Choroid plexus epithelial cell (primary cell): ENCODE results near the gene ZNRF1.

Experiments used
- DNase-seq: peaks from one replicate; pipeline ENCODE4 v3.0.0-alpha.2; 2010; ENCODE audit warnings: low read depth
- H3K4me3 ChIP-seq: 2 replicates; pipeline ENCODE4 v1.5.1; 2011; ENCODE audit warnings: low read depth, mild to moderate bottlenecking, control low read depth, low read length, moderate library complexity
- CTCF ChIP-seq: conservative IDR thresholded peaks from 2 replicates; pipeline ENCODE4 v1.5.1; 2011; ENCODE audit warnings: low read depth, mild to moderate bottlenecking, control low read depth, inconsistent platforms, low read length, moderate library complexity

The ZNRF1 gene

GRCh38 chr16:75019586-75019985 lies 20.8 kb downstream of the ZNRF1 start:
- no peak overlapping the region for H3K4me3 ChIP-seq
- TF ChIP-seq CTCF = no peak
- no peak for DNase-seq

DNA sequence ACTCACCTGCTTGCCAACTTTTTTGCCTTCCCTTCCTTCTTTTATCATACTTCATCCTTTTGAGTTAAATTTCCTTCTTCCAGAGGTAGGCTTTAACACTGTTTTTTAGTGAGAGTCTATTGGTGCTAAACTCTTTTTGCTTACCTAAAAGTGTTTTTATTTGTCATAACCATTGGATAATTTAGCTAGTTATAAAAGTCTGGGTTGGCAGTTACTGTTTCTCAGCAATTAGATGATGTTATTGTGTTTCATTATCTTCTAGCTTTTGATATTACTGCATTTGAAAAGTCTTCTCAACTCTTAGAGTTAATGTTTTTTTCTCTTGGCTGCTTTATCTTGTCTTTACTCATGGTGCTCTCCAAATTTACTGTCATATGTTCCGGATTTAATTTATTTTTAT lies 22.6 kb downstream of the ZNRF1 start:
- H3K4me3 ChIP-seq = no peak overlapping the region
- no peak for DNase-seq
- no peak for TF ChIP-seq CTCF

GRCh38 chr16:75022567-75022966 lies 23.7 kb downstream of the ZNRF1 start:
- no peak for DNase-seq
- no peak overlapping the region for H3K4me3 ChIP-seq

DNA sequence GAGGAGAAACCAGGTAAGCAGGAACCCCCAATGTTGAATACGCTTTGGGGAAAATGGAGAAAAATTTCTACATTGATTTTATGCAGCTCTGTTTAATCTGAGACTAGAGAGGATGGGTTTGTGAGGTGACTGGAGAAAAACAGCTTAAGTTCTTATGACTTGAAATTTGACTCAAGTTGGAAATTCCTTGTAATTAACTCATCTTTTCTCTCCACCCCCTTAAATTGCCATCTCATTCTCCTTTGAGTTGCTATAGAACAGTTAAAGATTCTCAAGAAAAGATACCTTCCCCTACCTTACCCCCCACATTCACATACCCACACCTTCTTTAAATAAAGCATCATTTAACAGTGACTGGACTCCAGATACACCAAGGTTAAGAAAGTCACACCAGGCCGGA lies 24.2 kb downstream of the ZNRF1 start:
- no peak overlapping the region for H3K4me3 ChIP-seq
- peak; percentile 62 for DNase-seq
- no peak for TF ChIP-seq CTCF

More at GRCh38 chr16:75022567-75022966, 23.7 kb downstream of the ZNRF1 start:
- no peak for TF ChIP-seq CTCF

GRCh38 chr16:75024182-75024581 lies 25.4 kb downstream of the ZNRF1 start:
- no peak overlapping the region for H3K4me3 ChIP-seq
- TF ChIP-seq CTCF = no peak
- DNase-seq = no peak

GRCh38 chr16:75024594-75024993 lies 25.8 kb downstream of the ZNRF1 start:
- no peak for DNase-seq
- H3K4me3 ChIP-seq = no peak overlapping the region

More at GRCh38 chr16:75024594-75024993, 25.8 kb downstream of the ZNRF1 start:
- no peak for TF ChIP-seq CTCF
